ENCODE data around the gene PUSL1.

The PUSL1 gene

GRCh38 chr1:1307261-1307922, 1.0 kb upstream of the PUSL1 start:
- peak overlapping the region; percentile 87 for H3K4me3 ChIP-seq (ENCODE audit: low read depth, low read length)
- no peak for TF ChIP-seq CTCF (IDR thresholded peaks at IDR 0.05; ENCODE audit: low read depth, low read length)

DNA sequence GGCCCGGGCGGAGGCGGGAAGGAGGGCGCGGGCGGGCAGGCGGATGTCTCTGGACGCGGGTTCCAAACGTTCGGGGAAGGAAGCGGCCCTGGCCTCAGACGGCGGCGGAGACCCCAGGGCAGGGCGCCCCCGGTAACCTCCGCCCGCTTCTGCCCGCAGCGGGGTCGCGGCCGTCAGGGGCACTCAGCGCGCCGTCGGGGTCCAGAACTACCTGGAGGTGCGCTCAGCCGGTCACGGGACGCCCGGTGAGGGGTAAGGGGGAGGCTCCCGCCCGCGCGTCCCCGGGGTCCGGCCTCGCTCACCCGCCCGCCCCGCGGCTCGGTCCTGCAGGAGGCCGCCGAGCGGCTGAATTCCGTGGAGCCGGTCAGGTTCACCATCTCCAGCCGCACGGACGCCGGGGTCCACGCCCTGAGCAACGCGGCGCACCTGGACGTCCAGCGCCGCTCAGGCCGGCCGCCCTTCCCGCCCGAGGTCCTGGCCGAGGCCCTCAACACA, 406 bp downstream of the PUSL1 start:
- H3K4me3 ChIP-seq (ENCODE audit: low read depth, low read length), result peak overlapping the region; percentile 75
- no peak for TF ChIP-seq CTCF (IDR thresholded peaks at IDR 0.05; ENCODE audit: low read depth, low read length)

DNA sequence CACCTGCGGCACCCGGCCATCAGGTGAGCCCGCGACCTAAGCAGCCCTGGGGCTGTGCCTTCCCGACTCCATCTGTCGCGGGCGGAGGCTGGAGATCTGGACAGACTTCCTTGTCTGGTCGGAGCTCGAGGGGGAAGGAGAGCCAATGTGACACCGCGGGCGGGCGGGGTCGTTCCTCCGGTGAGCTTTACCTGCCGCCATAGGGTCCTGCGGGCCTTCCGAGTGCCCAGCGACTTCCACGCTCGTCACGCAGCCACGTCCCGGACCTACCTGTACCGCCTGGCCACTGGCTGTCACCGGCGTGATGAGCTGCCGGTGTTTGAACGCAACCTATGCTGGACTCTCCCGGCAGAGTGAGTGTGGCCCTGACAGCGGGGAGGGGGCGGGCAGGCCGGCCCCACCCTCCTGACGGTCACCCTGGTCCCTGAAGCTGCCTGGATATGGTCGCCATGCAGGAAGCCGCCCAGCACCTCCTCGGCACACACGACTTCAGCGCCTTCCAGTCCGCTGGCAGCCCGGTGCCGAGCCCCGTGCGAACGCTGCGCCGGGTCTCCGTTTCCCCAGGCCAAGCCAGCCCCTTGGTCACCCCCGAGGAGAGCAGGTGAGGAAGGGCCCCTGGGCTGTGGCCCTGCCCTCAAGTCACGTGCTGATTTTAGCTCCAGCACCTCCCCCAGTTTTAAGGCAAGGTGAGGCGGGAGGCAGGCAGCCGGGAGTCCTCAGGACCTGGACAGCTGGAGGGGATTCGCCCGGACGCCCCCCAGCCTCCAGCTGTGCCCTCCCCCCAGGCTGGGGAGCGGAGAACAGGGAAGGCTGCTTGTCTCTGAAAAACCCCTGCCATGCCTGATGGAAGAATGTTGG, 1.1 kb downstream of the PUSL1 start:
- TF ChIP-seq CTCF (IDR thresholded peaks at IDR 0.05; ENCODE audit: low read depth, low read length), result no peak
- H3K4me3 ChIP-seq (ENCODE audit: low read depth, low read length), result peak overlapping the region; percentile 75

- no peak for TF ChIP-seq CTCF (IDR thresholded peaks at IDR 0.05; ENCODE audit: low read depth, low read length)
- no peak overlapping the region for H3K4me3 ChIP-seq (ENCODE audit: low read depth, low read length)
Measured at GRCh38 chr1:1310109-1310385, 1.6 kb downstream of the PUSL1 start.

GRCh38 chr1:1310476-1311053, 2.2 kb downstream of the PUSL1 start:
- no peak for TF ChIP-seq CTCF (IDR thresholded peaks at IDR 0.05; ENCODE audit: low read depth, low read length)
- no peak overlapping the region for H3K4me3 ChIP-seq (ENCODE audit: low read depth, low read length)

- TF ChIP-seq CTCF (IDR thresholded peaks at IDR 0.05; ENCODE audit: low read depth, low read length), result no peak
Measured at GRCh38 chr1:1311107-1312104, 3.0 kb downstream of the PUSL1 start.

More at GRCh38 chr1:1311107-1312104, 3.0 kb downstream of the PUSL1 start:
- H3K4me3 ChIP-seq (ENCODE audit: low read depth, low read length), result no peak overlapping the region
